HUES64 (cell line): ENCODE measurements around the gene VOPP1.

Source experiments
- H3K27ac ChIP-seq: 2 replicates; pipeline ENCODE4 v1.7.0; 2013; ENCODE audit warnings: low read depth, low read length, inconsistent platforms
- H3K27me3 ChIP-seq: 2 replicates; pipeline ENCODE4 v1.6.1; 2013; ENCODE audit warnings: mild to moderate bottlenecking, low read length; ENCODE audit not compliant: insufficient read depth
- H3K36me3 ChIP-seq: 2 replicates; pipeline ENCODE4 v1.6.1; 2013; ENCODE audit warnings: mild to moderate bottlenecking, low read length; ENCODE audit not compliant: insufficient read depth
- H3K4me1 ChIP-seq: 2 replicates; pipeline ENCODE4 v1.6.1; 2013; ENCODE audit warnings: mild to moderate bottlenecking, low read length, moderate library complexity; ENCODE audit not compliant: insufficient read depth
- H3K4me3 ChIP-seq: 2 replicates; pipeline ENCODE4 v1.5.1; 2013; ENCODE audit warnings: mild to moderate bottlenecking, low read length, moderate library complexity
- H3K9ac ChIP-seq: 2 replicates; pipeline ENCODE4 v1.6.1; 2013; ENCODE audit warnings: mild to moderate bottlenecking, low read depth, low read length
- H3K9me3 ChIP-seq: 2 replicates; pipeline ENCODE4 v1.6.1; 2013; ENCODE audit warnings: low read depth, low read length; ENCODE audit not compliant: insufficient read depth
- WGBS: fragments of 150-250, 120-280 bp; methylation state at CpG from one replicate; pipeline ENCODE4 v1.1.7; 2013; ENCODE audit warnings: missing lambda C conversion rate; 5-methylcytosine and 5-hydroxymethylcytosine counted together

Gene VOPP1

GRCh38 chr7:55527307-55527706 lies 45.0 kb downstream of the VOPP1 start:
- no peak overlapping the region for H3K9ac ChIP-seq
- H3K36me3 ChIP-seq = no peaks in the 10 kb centered on the region
- H3K27me3 ChIP-seq = no peaks in the 10 kb centered on the region
- H3K4me1 ChIP-seq = peaks cover 30% of the 10 kb centered on the region
- no peak overlapping the region; the same call in 1 of the 2 replicates for H3K27ac ChIP-seq
- H3K9me3 ChIP-seq = no peaks in the 10 kb centered on the region
- 39% methylated on average over 4 of the region's 4 CpGs for WGBS
- H3K4me3 ChIP-seq = no peak overlapping the region

DNA sequence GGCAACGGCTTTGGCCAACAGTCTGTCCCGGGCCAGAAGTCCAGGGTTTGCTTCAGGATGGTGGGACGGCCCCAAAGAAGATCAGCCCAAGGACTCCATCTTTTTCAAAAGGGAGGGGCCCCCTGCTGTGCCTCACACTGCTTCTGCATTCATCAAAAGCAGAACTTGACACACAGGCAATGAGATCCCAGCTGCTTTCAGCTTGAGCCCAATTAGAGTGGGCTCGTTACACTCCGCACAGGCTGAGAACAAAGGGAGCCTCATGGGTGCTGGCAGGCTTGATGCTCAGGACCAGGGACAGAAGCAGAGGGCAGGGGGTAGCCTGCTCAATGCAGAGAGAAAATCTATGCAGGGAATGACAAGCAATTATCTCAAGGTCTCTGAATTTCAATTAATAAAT lies 45.5 kb downstream of the VOPP1 start:
- H3K4me3 ChIP-seq = no peak overlapping the region
- WGBS = 52% methylated on average over 5 of the region's 5 CpGs

GRCh38 chr7:55526329-55526728 lies 46.0 kb downstream of the VOPP1 start:
- Histone ChIP-seq H3K9me3 (no peaks in the 10 kb centered on the region), H3K9ac (no peak overlapping the region), H3K27ac (peak overlapping the region; percentile 44; the same call in 1 of the 2 replicates), H3K27me3 (no peaks in the 10 kb centered on the region), H3K4me3 (no peak overlapping the region), H3K4me1 (peaks cover 39% of the 10 kb centered on the region), H3K36me3 (no peaks in the 10 kb centered on the region)
- 95% methylated on average over 4 of the region's 4 CpGs for WGBS

More for the DNA sequence above, 45.5 kb downstream of the VOPP1 start:
- Histone ChIP-seq H3K27me3 (no peaks in the 10 kb centered on the region), H3K27ac (peak overlapping the region; percentile 44; the same call in 1 of the 2 replicates), H3K4me1 (peaks cover 36% of the 10 kb centered on the region), H3K36me3 (no peaks in the 10 kb centered on the region), H3K9ac (no peak overlapping the region), H3K9me3 (no peaks in the 10 kb centered on the region)

- H3K27ac ChIP-seq = no peak overlapping the region
- no peaks in the 10 kb centered on the region for H3K9me3 ChIP-seq
- no peak overlapping the region for H3K9ac ChIP-seq
- H3K36me3 ChIP-seq = peaks cover 4% of the 10 kb centered on the region; the same call in 1 of the 2 replicates
- WGBS = 90% methylated on average over 21 of the region's 21 CpGs
- no peaks in the 10 kb centered on the region for H3K27me3 ChIP-seq
- H3K4me3 ChIP-seq = no peak overlapping the region
- peaks cover 36% of the 10 kb centered on the region for H3K4me1 ChIP-seq
Measured at GRCh38 chr7:55524558-55525310, 47.6 kb downstream of the VOPP1 start.

DNA sequence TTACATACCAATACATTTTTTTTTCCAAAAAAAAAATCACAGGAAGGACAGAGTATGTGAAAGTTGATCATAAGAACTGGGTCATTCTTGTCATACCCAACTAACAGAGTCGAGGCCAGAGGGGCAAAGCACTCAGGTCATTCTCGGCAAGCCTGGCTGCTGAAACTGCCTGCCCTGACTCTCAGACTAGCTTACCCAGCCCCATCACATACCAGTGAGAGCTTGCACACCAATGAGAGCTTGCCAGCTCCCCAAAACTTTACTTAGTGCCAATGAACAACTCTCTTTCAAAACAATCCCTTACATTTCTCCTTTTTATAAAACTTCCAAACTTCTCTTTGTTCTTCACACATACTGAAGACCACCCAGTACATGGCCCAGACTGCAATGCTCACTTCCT lies 48.9 kb downstream of the VOPP1 start:
- Histone ChIP-seq H3K27ac (no peak overlapping the region), H3K36me3 (peaks cover 14% of the 10 kb centered on the region), H3K4me1 (peaks cover 39% of the 10 kb centered on the region), H3K4me3 (no peak overlapping the region), H3K9me3 (no peaks in the 10 kb centered on the region), H3K27me3 (no peaks in the 10 kb centered on the region), H3K9ac (no peak overlapping the region)
- WGBS = 90% methylated on average over 2 of the region's 2 CpGs

DNA sequence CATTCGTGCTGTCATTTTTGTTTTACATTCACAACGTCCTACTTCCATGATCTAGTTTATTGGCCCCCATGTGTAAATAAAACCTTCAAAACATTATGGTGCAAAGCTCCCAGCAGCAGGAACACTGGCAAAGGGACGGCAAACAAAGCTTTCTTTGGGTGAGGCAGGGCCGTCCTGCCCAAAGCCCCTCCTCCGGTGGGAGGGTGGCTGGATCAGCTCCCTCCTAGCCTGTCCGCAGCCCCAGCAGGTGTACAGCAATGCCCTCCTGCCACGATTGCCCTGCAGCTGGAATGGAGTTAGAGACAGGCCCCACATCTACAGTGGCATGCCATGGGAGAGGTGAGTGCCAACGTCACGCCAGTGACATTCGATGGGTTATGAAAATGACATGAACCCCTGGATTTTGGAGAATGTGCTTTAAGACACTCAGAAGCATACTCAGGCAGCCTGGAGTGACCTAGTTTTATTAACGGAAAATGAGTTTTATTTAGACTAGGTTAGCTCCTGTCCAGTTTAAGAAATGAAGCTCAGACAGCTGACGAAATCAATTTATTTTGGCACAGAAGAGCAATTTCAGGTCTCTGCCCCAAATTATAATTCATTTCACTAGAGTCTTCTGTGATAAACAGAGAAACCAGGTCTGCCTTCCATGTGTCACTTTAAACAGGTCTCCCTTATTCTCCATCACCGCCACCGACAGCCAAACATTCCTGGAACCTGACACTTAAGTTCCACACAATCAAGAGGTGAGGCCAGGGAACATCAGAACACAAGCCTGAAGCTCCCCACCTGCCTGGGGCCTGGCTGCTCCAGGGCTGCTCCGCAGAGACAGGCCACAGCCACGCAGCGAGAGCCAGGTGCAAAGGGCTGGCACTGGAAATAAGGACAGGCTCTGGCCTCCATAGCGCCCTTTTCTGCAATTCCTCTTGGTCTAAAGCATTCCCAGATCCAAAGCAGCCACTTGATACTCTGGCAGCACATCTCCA lies 50.1 kb downstream of the VOPP1 start:
- 82% methylated on average over 18 of the region's 18 CpGs for WGBS
- Histone ChIP-seq H3K27me3 (no peaks in the 10 kb centered on the region), H3K9me3 (no peaks in the 10 kb centered on the region), H3K36me3 (peaks cover 25% of the 10 kb centered on the region), H3K4me3 (no peak overlapping the region), H3K4me1 (peaks cover 30% of the 10 kb centered on the region), H3K9ac (no peak overlapping the region), H3K27ac (no peak overlapping the region)

GRCh38 chr7:55521512-55521911 lies 50.8 kb downstream of the VOPP1 start:
- peaks cover 24% of the 10 kb centered on the region for H3K4me1 ChIP-seq
- H3K4me3 ChIP-seq = no peak overlapping the region
- 81% methylated on average over 9 of the region's 9 CpGs for WGBS

DNA sequence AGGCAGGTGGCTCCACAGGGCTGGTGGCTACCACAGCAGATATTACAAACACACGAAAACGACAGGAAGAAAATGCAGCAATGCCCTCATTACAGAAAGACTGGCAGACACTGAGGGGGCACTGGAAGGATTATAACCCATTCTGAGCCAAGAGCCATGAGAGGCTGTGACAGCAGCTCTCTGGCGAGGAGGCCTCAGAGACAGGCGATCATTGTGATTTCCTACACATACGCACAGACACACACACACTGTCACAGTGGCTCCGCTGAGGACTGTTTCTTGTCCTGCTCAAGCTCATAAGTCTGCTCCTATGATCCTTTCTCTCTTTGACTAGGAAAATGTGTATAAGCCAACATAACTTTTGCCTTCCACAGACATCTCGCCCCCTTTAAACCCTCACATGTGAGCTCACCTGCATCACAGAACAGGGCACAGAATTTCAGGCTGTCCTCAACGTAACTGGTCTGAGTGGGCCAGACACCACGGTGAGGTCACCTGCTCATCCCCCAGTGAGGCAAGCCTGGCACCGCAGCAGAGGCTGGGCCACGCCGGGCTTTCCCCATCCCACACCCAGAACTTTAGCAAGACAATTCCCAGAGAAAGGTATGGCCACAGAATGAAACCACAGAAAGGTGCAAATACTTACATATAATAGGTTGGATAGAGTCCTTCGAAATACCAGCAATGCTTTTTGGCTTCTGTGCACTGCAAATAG lies 51.7 kb downstream of the VOPP1 start:
- 93% methylated on average over 13 of the region's 13 CpGs for WGBS
- no peak overlapping the region for H3K9ac ChIP-seq
- peaks cover 20% of the 10 kb centered on the region for H3K4me1 ChIP-seq
- H3K36me3 ChIP-seq = peaks cover 29% of the 10 kb centered on the region
- no peaks in the 10 kb centered on the region for H3K9me3 ChIP-seq
- H3K27me3 ChIP-seq = no peaks in the 10 kb centered on the region
- H3K4me3 ChIP-seq = no peak overlapping the region
- H3K27ac ChIP-seq = no peak overlapping the region

More at GRCh38 chr7:55521512-55521911, 50.8 kb downstream of the VOPP1 start:
- no peaks in the 10 kb centered on the region for H3K9me3 ChIP-seq
- H3K27ac ChIP-seq = no peak overlapping the region
- H3K9ac ChIP-seq = no peak overlapping the region
- no peaks in the 10 kb centered on the region for H3K27me3 ChIP-seq
- peaks cover 27% of the 10 kb centered on the region for H3K36me3 ChIP-seq

GRCh38 chr7:55518836-55519235 lies 53.5 kb downstream of the VOPP1 start:
- H3K4me3 ChIP-seq = no peak overlapping the region
- no peak overlapping the region for H3K9ac ChIP-seq
- H3K4me1 ChIP-seq = peaks cover 20% of the 10 kb centered on the region
- H3K9me3 ChIP-seq = no peaks in the 10 kb centered on the region
- peaks cover 34% of the 10 kb centered on the region for H3K36me3 ChIP-seq
- no peaks in the 10 kb centered on the region for H3K27me3 ChIP-seq
- H3K27ac ChIP-seq = no peak overlapping the region
- WGBS = 92% methylated on average over 8 of the region's 8 CpGs

- no peaks in the 10 kb centered on the region for H3K9me3 ChIP-seq
- H3K36me3 ChIP-seq = peaks cover 34% of the 10 kb centered on the region
- H3K27ac ChIP-seq = no peak overlapping the region
- no peaks in the 10 kb centered on the region for H3K27me3 ChIP-seq
- peaks cover 20% of the 10 kb centered on the region for H3K4me1 ChIP-seq
- no peak overlapping the region for H3K4me3 ChIP-seq
- WGBS = 94% methylated on average over 15 of the region's 15 CpGs
- no peak overlapping the region for H3K9ac ChIP-seq
Measured at GRCh38 chr7:55517936-55518689, 54.2 kb downstream of the VOPP1 start.
